ENCODE data around the gene SLC15A3.

SLC15A3 gene

DNA sequence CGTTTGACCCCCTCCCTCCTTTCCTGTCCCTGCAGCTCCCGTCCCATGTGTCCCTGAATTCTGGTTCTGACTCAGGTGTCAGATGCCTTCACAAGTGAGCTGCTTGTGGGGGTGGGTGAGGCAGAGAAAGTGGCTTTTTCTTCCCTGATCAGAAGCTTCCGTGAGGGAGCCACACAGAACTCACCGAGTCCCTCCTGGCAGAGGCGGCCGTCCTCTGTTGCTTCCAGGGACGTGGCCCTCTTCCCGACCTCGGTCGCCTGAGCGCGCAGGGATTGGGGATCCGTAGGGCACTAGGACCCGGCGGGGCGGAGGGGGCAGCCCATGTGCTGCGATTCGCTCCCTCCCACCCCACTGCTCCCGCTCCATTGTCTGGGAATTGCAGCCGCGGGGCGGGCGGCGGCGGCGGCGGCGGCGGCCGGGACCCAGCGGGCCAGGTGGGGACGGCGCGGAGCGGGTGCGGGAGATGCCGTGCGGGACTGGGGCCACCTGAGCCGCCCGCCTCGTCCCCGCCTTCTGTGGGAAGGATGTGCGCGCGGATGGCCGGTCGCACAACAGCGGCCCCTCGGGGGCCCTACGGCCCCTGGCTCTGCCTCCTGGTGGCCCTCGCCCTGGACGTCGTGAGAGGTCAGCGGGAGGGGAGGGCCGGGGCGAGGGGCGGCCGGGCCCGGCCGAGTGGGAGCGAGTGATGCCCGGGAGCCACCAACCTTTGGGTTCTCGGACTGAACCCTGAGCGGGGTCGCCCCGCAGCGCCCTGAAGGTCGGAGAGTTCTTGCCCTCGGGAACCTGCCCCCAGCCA is 27.7 kb downstream of the SLC15A3 start, which contains the start of gene TMEM132A:
Gene TMEM132A, plus strand, starts transcription at position 351 of the 796 bp plus-strand sequence. Its CDS starts 174 bp downstream, at position 525.
- TF ChIP-seq OSR1 (CRISPR knock-in tag; IDR thresholded peaks at IDR 0.05) = no peak
- TF ChIP-seq, protein P1, sequence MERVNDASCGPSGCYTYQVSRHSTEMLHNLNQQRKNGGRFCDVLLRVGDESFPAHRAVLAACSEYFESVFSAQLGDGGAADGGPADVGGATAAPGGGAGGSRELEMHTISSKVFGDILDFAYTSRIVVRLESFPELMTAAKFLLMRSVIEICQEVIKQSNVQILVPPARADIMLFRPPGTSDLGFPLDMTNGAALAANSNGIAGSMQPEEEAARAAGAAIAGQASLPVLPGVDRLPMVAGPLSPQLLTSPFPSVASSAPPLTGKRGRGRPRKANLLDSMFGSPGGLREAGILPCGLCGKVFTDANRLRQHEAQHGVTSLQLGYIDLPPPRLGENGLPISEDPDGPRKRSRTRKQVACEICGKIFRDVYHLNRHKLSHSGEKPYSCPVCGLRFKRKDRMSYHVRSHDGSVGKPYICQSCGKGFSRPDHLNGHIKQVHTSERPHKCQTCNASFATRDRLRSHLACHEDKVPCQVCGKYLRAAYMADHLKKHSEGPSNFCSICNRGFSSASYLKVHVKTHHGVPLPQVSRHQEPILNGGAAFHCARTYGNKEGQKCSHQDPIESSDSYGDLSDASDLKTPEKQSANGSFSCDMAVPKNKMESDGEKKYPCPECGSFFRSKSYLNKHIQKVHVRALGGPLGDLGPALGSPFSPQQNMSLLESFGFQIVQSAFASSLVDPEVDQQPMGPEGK (CRISPR knock-in tag; IDR thresholded peaks at IDR 0.05; ENCODE audit: borderline replicate concordance) = 0 out of 2 replicates have a peak, but pooled peaks have one; percentile 22
- ATAC-seq = peak; percentile 93

GRCh38 chr11:60923800-60924109 is 28.2 kb downstream of the SLC15A3 start:
- no peak for TF ChIP-seq TCF4 (CRISPR knock-in tag; IDR thresholded peaks at IDR 0.05; ENCODE audit: borderline replicate concordance)
- no peak for TF ChIP-seq ZNF8 (CRISPR knock-in tag; IDR thresholded peaks at IDR 0.05)
- no peak for TF ChIP-seq SNAI2 (CRISPR knock-in tag; IDR thresholded peaks at IDR 0.05)
- TF ChIP-seq, protein P1 (CRISPR knock-in tag; IDR thresholded peaks at IDR 0.05; ENCODE audit: borderline replicate concordance) = no peak
- no peak for TF ChIP-seq ZFP3 (CRISPR knock-in tag; IDR thresholded peaks at IDR 0.05)
- TF ChIP-seq ESRRG (CRISPR knock-in tag; IDR thresholded peaks at IDR 0.05) = no peak
- no peak for TF ChIP-seq ISL1 (CRISPR knock-in tag; IDR thresholded peaks at IDR 0.05)
- no peak for TF ChIP-seq PPARA (CRISPR knock-in tag; IDR thresholded peaks at IDR 0.05; ENCODE audit: borderline replicate concordance)
- no peak for TF ChIP-seq TOX (CRISPR knock-in tag; IDR thresholded peaks at IDR 0.05; ENCODE audit: borderline replicate concordance)
- TF ChIP-seq BACH2 (CRISPR knock-in tag; IDR thresholded peaks at IDR 0.05; ENCODE audit: borderline replicate concordance) = no peak
- no peak for TF ChIP-seq TSHZ2 (CRISPR knock-in tag; IDR thresholded peaks at IDR 0.05)
- no peak for TF ChIP-seq ZC3H10 (CRISPR knock-in tag; IDR thresholded peaks at IDR 0.05)
- no peak for TF ChIP-seq ARNTL (CRISPR knock-in tag; IDR thresholded peaks at IDR 0.05; ENCODE audit: borderline replicate concordance, low read depth)
- TF ChIP-seq ZNF565 (CRISPR knock-in tag; conservative IDR thresholded peaks at IDR 0.05; ENCODE audit: low read depth) = no peak
- TF ChIP-seq, protein P2, sequence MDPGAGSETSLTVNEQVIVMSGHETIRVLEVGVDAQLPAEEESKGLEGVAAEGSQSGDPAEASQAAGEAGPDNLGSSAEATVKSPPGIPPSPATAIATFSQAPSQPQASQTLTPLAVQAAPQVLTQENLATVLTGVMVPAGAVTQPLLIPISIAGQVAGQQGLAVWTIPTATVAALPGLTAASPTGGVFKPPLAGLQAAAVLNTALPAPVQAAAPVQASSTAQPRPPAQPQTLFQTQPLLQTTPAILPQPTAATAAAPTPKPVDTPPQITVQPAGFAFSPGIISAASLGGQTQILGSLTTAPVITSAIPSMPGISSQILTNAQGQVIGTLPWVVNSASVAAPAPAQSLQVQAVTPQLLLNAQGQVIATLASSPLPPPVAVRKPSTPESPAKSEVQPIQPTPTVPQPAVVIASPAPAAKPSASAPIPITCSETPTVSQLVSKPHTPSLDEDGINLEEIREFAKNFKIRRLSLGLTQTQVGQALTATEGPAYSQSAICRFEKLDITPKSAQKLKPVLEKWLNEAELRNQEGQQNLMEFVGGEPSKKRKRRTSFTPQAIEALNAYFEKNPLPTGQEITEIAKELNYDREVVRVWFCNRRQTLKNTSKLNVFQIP (CRISPR knock-in tag; IDR thresholded peaks at IDR 0.05; ENCODE audit: borderline replicate concordance, low read depth) = no peak
- TF ChIP-seq, protein P3, sequence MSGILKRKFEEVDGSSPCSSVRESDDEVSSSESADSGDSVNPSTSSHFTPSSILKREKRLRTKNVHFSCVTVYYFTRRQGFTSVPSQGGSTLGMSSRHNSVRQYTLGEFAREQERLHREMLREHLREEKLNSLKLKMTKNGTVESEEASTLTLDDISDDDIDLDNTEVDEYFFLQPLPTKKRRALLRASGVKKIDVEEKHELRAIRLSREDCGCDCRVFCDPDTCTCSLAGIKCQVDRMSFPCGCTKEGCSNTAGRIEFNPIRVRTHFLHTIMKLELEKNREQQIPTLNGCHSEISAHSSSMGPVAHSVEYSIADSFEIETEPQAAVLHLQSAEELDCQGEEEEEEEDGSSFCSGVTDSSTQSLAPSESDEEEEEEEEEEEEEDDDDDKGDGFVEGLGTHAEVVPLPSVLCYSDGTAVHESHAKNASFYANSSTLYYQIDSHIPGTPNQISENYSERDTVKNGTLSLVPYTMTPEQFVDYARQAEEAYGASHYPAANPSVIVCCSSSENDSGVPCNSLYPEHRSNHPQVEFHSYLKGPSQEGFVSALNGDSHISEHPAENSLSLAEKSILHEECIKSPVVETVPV (CRISPR knock-in tag; IDR thresholded peaks at IDR 0.05) = no peak
- no peak for TF ChIP-seq ZNF70 (CRISPR knock-in tag; IDR thresholded peaks at IDR 0.05)
- ATAC-seq = peak; percentile 19

DNA sequence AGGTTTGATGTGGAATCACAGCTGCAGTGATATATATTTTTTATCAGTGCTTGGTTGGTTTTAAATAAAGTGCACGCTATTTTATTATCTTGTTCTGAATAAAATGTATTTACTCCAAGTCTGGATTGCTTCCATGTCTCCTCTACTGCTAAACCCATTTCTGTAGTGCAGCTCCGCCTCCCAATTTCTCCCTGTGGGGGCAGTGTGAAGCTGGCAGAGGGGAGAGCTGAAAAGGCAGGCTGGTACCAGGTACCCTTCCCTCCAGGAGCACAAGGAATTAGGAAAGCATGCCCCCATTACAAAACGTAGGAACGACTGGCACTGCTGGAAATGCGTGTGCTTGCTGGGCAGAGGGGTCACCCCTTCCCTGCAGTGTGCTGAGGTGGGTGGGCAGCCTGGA is 28.6 kb downstream of the SLC15A3 start:
- ATAC-seq = no peak

More for the DNA sequence above, 28.6 kb downstream of the SLC15A3 start:
- TF ChIP-seq TOX (CRISPR knock-in tag; IDR thresholded peaks at IDR 0.05; ENCODE audit: borderline replicate concordance) = no peak
